ENCODE data around the gene AGMO. TPM values are rescaled to one million over a fixed set of nuclear protein-coding genes. Genes with fewer than 3 reads are reported as not detected.

AGMO gene
- total RNA-seq, 2 donors from 2014 or later = not detected

DNA sequence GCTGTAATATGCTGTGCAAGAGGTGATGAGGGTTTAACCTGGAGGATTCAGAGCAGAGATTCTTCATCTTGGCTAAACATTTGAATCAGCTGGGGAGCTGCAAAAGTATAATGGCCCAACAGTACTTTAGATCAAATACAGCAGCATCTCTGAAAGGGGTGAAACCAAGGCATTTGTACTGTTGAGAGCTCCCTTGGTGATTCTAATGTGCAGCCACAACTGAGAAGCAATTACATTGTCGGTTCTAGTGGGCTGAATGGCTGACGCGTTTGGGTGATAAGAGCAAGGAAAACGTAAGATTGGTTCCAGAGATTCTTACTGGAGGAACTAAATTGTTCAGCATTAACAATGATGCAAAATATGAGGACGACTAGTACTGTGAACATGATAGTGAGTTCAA, 269.7 kb downstream of the AGMO start:
- DNase-seq (no peak), ATAC-seq (no peak)
- no peaks in the 10 kb centered on the region for H3K9me3 ChIP-seq (ENCODE audit: control insufficient read depth, low read length, poor library complexity, severe bottlenecking)
- H3K36me3 Mint-ChIP-seq (ENCODE audit: low read depth) = no peaks in the 10 kb centered on the region
- H3K27me3 Mint-ChIP-seq = no peaks in the 10 kb centered on the region
- no peak overlapping the region for H3K4me3 Mint-ChIP-seq
- no peaks in the 10 kb centered on the region for H3K4me1 Mint-ChIP-seq
- no peak overlapping the region for H3K27ac Mint-ChIP-seq

- H3K36me3 Mint-ChIP-seq (ENCODE audit: low read depth) = no peaks in the 10 kb centered on the region
- H3K4me3 Mint-ChIP-seq = no peak overlapping the region
- DNase-seq = no peak
- no peak for ATAC-seq
- no peaks in the 10 kb centered on the region for H3K27me3 Mint-ChIP-seq
- no peak overlapping the region for H3K27ac Mint-ChIP-seq
- H3K4me1 Mint-ChIP-seq = no peaks in the 10 kb centered on the region
- no peaks in the 10 kb centered on the region for H3K9me3 ChIP-seq (ENCODE audit: control insufficient read depth, low read length, poor library complexity, severe bottlenecking)
These were observed 270.1 kb downstream of the AGMO start for GRCh38 chr7:15291699-15292098.

DNA sequence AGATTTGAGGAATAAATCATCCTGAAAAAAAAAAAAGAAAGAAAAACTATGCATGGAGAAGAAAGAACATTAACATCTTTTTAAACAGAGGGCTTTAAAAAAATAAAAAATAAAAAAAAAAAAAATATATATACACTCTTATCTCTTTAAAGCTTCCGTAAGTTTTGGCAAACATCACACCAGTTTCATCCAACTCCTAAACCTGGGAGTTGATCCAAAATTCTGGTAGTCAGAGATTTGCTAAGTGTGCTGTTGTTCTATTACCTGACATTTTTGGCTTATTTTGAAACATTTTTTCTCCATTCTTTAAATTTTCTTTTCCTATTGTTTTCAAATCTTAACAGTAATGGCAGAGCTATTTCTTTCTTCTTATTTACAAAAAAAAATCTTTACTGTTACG, 273.1 kb downstream of the AGMO start:
- DNase-seq (no peak), ATAC-seq (no peak)
- H3K27me3 Mint-ChIP-seq = no peaks in the 10 kb centered on the region
- H3K4me1 Mint-ChIP-seq = no peaks in the 10 kb centered on the region
- H3K27ac Mint-ChIP-seq = no peak overlapping the region
- no peaks in the 10 kb centered on the region for H3K9me3 ChIP-seq (ENCODE audit: control insufficient read depth, low read length, poor library complexity, severe bottlenecking)
- H3K36me3 Mint-ChIP-seq (ENCODE audit: low read depth) = no peaks in the 10 kb centered on the region
- no peak overlapping the region for H3K4me3 Mint-ChIP-seq

DNA sequence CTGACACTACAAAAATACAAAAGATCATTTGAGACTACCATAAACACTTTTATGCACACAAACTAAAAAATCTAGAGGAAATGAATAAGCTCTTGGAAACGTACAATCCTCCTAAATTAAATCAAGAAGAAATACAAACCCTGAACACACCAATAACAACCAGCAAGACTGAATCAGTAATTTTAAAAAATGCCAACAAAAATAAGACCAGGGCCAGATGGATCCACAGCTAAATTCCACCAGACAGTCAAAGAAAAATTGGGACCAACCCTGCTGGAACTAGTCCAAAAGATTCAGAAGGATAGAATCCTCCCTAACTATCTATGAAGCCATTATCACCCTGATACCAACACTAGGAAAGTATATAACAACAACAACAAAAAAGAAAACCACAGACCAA, 277.4 kb downstream of the AGMO start:
- Mint-ChIP-seq H3K4me1 (no peaks in the 10 kb centered on the region), H3K27ac (no peak overlapping the region), H3K36me3 (ENCODE audit: low read depth) (no peaks in the 10 kb centered on the region), H3K4me3 (no peak overlapping the region), H3K27me3 (no peaks in the 10 kb centered on the region)
- no peak for ATAC-seq
- no peak for DNase-seq
- no peaks in the 10 kb centered on the region for H3K9me3 ChIP-seq (ENCODE audit: control insufficient read depth, low read length, poor library complexity, severe bottlenecking)

- no peak for DNase-seq
- no peak for ATAC-seq
- Mint-ChIP-seq H3K4me1 (no peaks in the 10 kb centered on the region), H3K27ac (no peak overlapping the region), H3K27me3 (no peaks in the 10 kb centered on the region), H3K36me3 (ENCODE audit: low read depth) (no peaks in the 10 kb centered on the region), H3K4me3 (no peak overlapping the region)
- H3K9me3 ChIP-seq (ENCODE audit: control insufficient read depth, low read length, poor library complexity, severe bottlenecking) = no peaks in the 10 kb centered on the region
These were observed 281.6 kb downstream of the AGMO start for GRCh38 chr7:15280078-15280733.

GRCh38 chr7:15279640-15280039, 282.2 kb downstream of the AGMO start:
- Mint-ChIP-seq H3K27me3 (no peaks in the 10 kb centered on the region), H3K36me3 (ENCODE audit: low read depth) (no peaks in the 10 kb centered on the region), H3K4me1 (no peaks in the 10 kb centered on the region), H3K27ac (no peak overlapping the region), H3K4me3 (no peak overlapping the region)
- DNase-seq (no peak), ATAC-seq (no peak)
- H3K9me3 ChIP-seq (ENCODE audit: control insufficient read depth, low read length, poor library complexity, severe bottlenecking) = no peaks in the 10 kb centered on the region

DNA sequence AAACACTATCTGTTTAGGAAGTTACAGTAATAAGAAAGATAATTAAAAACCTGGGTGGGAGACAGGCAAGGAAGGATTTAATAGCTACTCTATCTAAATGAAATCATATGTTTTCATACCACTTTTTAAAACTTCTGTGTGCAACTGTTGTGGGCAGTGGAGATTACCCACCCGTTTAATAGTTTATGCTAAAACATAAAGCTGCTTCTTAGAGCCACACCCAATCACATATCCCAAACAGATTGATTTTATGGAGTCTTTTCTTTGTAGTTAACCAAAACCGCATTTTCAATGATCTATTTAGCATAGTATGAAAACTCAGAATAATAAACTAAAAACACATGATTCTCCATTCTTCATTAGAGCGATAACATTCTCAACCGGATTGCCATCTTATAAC, 304.1 kb downstream of the AGMO start:
- ATAC-seq = no peak
- Mint-ChIP-seq H3K4me3 (no peak overlapping the region), H3K4me1 (no peaks in the 10 kb centered on the region), H3K27me3 (no peaks in the 10 kb centered on the region), H3K36me3 (ENCODE audit: low read depth) (no peaks in the 10 kb centered on the region), H3K27ac (no peak overlapping the region)
- no peak for DNase-seq
- no peaks in the 10 kb centered on the region for H3K9me3 ChIP-seq (ENCODE audit: control insufficient read depth, low read length, poor library complexity, severe bottlenecking)

GRCh38 chr7:15252181-15252580, 309.6 kb downstream of the AGMO start:
- H3K9me3 ChIP-seq (ENCODE audit: control insufficient read depth, low read length, poor library complexity, severe bottlenecking) = no peaks in the 10 kb centered on the region
- ATAC-seq (no peak), DNase-seq (no peak)
- H3K27me3 Mint-ChIP-seq = no peaks in the 10 kb centered on the region
- H3K4me1 Mint-ChIP-seq = no peaks in the 10 kb centered on the region
- H3K36me3 Mint-ChIP-seq (ENCODE audit: low read depth) = no peaks in the 10 kb centered on the region
- no peak overlapping the region for H3K4me3 Mint-ChIP-seq
- no peak overlapping the region for H3K27ac Mint-ChIP-seq

DNA sequence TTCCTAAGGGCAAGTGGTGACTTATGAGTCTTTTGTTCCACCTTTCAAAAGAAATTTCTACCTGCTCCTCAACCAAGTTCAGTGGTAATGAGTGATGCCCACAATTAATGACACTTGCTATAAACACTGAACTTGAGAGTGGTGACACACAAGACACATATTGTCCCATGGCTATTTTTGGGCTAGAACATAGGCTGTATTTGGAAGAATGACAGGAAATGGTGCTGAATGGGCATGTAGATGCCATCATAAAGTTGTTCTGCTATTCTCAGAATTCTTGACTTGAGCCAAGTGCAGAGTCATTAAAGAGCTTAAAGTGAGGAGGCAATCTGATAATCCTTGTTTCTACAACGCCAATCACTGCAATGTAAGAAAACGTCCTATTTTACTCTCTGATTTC, 313.3 kb downstream of the AGMO start:
- no peak for DNase-seq
- no peaks in the 10 kb centered on the region for H3K36me3 Mint-ChIP-seq (ENCODE audit: low read depth)
- ATAC-seq = no peak
- H3K27ac Mint-ChIP-seq = no peak overlapping the region
- H3K4me1 Mint-ChIP-seq = no peaks in the 10 kb centered on the region
- H3K4me3 Mint-ChIP-seq = no peak overlapping the region
- no peaks in the 10 kb centered on the region for H3K9me3 ChIP-seq (ENCODE audit: control insufficient read depth, low read length, poor library complexity, severe bottlenecking)
- no peaks in the 10 kb centered on the region for H3K27me3 Mint-ChIP-seq

GRCh38 chr7:15245831-15246230, 316.0 kb downstream of the AGMO start:
- Mint-ChIP-seq H3K4me1 (no peaks in the 10 kb centered on the region), H3K27me3 (no peaks in the 10 kb centered on the region), H3K27ac (no peak overlapping the region), H3K4me3 (no peak overlapping the region), H3K36me3 (ENCODE audit: low read depth) (no peaks in the 10 kb centered on the region)
- ATAC-seq (no peak), DNase-seq (no peak)
- no peaks in the 10 kb centered on the region for H3K9me3 ChIP-seq (ENCODE audit: control insufficient read depth, low read length, poor library complexity, severe bottlenecking)

DNA sequence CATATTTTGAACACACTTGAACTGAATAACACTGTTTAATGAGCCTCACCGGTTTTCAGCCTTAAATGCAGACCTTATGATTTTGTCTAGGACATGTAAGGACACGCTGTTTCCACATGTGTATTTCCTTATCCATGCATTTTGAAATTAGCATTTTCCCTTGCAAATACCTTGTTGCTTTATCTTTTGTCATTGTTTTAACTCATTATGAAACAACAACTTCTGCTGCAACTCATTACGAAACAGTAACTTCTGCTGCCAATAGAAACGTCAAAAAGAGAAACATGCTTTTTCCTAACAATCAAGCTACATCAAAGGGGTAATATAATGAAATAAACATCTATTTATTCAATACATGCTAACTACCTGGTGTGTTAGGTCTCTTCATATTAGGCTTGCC, 322.0 kb downstream of the AGMO start:
- Mint-ChIP-seq H3K4me3 (no peak overlapping the region), H3K36me3 (ENCODE audit: low read depth) (no peaks in the 10 kb centered on the region), H3K4me1 (no peaks in the 10 kb centered on the region), H3K27ac (no peak overlapping the region), H3K27me3 (no peaks in the 10 kb centered on the region)
- ATAC-seq (no peak), DNase-seq (no peak)
- H3K9me3 ChIP-seq (ENCODE audit: control insufficient read depth, low read length, poor library complexity, severe bottlenecking) = no peaks in the 10 kb centered on the region

DNA sequence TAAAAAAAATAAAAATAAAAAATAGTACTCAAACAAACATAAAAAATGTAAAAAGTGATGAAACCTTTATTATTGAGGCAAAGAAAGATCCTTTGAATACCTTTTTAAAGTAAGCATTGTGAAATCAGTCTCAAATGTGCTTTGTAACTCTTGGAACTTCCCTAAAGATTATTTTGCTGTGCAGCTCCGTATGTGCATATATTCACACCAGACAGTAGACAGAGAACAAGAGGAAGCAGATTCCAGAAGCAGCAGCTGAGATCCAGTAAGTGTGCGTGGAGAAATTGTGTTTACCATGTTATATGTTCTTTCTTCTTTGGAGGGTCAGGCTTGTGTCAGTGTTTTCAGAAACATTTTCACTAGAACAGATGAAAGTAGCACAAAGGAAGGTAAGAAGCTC, 324.9 kb downstream of the AGMO start:
- H3K9me3 ChIP-seq (ENCODE audit: control insufficient read depth, low read length, poor library complexity, severe bottlenecking) = peaks cover 2% of the 10 kb centered on the region
- no peaks in the 10 kb centered on the region for H3K4me1 Mint-ChIP-seq
- H3K27ac Mint-ChIP-seq = no peak overlapping the region
- no peak for ATAC-seq
- no peaks in the 10 kb centered on the region for H3K36me3 Mint-ChIP-seq (ENCODE audit: low read depth)
- no peak for DNase-seq
- H3K27me3 Mint-ChIP-seq = no peaks in the 10 kb centered on the region
- no peak overlapping the region for H3K4me3 Mint-ChIP-seq

DNA sequence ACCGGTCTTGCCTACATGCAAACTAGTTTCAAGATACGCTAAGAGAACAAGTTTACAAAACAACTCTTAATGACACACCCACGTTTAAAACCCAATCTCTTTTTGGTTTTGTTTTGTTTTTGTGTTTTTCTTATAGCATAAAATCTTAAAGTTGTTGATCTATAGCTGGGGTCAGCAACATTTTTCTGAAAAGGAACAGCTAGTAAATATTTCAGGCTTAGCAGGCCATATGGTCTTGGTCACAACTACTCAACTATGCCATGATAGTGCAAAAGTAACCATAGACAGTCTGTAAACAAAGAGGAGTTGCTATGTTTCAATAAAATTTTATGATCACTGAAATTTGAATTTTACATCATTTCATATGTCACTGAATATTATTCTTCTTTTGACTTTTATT, 327.4 kb downstream of the AGMO start:
- ATAC-seq (no peak), DNase-seq (no peak)
- Mint-ChIP-seq H3K36me3 (ENCODE audit: low read depth) (no peaks in the 10 kb centered on the region), H3K27ac (no peak overlapping the region), H3K27me3 (no peaks in the 10 kb centered on the region), H3K4me1 (no peaks in the 10 kb centered on the region), H3K4me3 (no peak overlapping the region)
- peaks cover 2% of the 10 kb centered on the region for H3K9me3 ChIP-seq (ENCODE audit: control insufficient read depth, low read length, poor library complexity, severe bottlenecking)

DNA sequence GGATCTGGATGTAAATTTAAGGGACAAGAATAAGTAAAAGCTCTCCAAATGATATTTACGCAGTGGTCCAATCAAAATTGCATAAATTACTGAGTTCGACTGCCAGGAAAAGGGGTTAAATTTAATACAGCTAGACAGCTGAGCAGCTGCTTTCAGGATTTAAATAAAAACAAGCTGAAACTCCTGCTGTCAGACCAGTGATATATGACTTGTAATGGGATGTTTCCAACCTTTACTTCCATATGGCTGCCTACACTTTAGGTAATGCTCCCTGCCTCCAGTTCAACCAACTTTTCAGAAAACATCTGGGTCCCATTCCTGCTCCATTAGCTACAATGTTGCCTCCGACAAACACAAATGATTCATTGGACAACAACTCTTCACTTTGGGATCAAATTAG, 333.0 kb downstream of the AGMO start:
- no peaks in the 10 kb centered on the region for H3K4me1 Mint-ChIP-seq
- no peaks in the 10 kb centered on the region for H3K9me3 ChIP-seq (ENCODE audit: control insufficient read depth, low read length, poor library complexity, severe bottlenecking)
- no peak overlapping the region for H3K27ac Mint-ChIP-seq
- ATAC-seq (no peak), DNase-seq (no peak)
- H3K36me3 Mint-ChIP-seq (ENCODE audit: low read depth) = no peaks in the 10 kb centered on the region
- no peak overlapping the region for H3K4me3 Mint-ChIP-seq
- no peaks in the 10 kb centered on the region for H3K27me3 Mint-ChIP-seq

Data from T-helper 17 cell (primary cell).